Jurkat, Clone E6-1 (cell line): Measurements from ENCODE around the gene RNU6-7. TPM values are rescaled to one million over a fixed set of nuclear protein-coding genes. Genes with fewer than 3 reads are reported as not detected.
A peak's percentile ranks its signal among the peaks of the same experiment; 100 is the strongest.

Experiments
- DNase-seq: peaks from one replicate; pipeline ENCODE4 v3.0.0-alpha.2; 2011; ENCODE audit warnings: low read depth, low spot score
- H3K4me3 ChIP-seq: 2 replicates; pipeline ENCODE4 v1.5.1; 2011; ENCODE audit warnings: mild to moderate bottlenecking, low read length, control low read depth, moderate library complexity
- polyA plus RNA-seq: library from polyadenylated mRNA; unstranded; fragments of >200 nt; gene quantifications from one replicate; pipeline ENCODE4 v1.2.1, GENCODE V29; 2012; ENCODE audit warnings: missing spikeins; ENCODE audit not compliant: insufficient read length, insufficient read depth

Gene RNU6-7
- not detected for polyA plus RNA-seq

- peak within 1 kb of the TSS; percentile 68 for H3K4me3 ChIP-seq
- DNase-seq = peak; percentile 41
These were observed at the start of gene RNU6-7 for GRCh38 chr14:32201816-32202490. TSS of gene RNU6-7 (plus strand) at chr14:32202045.

DNA sequence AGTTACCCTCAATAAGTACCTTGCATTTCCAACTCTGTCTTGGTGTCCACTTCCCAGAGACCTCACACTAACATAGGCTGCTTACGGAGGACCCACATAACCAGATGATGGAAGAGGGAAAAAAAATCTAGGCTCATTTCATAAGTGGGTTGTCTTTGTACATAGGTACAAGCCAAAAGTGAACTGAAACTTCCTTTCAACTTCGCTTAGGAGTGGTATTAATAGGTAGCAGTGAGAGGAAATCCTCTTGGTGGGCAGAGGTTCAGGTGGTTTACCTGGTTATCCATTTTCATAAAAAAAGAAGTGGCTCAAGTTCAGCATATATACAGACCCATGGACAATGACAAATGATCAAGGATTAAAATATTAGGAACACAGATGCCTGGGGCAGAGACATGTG, 35.8 kb upstream of the RNU6-7 start:
- DNase-seq = no peak
- no peak overlapping the region for H3K4me3 ChIP-seq

DNA sequence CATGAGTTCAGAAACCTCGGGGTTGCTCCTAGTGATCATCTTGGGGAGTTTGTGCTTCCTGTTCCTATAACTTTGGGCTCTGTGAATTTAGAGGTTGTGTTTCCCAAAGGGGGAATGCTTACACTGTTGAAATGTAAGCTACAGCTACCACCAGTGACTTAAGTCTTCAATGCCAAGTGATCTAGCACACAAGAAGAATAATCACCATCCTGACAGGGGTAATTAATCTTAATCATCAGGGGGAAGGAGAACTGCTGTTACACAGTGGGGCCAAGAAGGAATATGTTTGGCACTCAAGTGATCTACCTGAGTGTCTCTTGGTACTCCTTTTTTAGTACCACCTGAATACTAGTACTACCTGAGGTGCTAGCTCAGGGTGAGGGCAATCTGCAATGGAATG, 34.9 kb upstream of the RNU6-7 start:
- H3K4me3 ChIP-seq = no peak overlapping the region
- DNase-seq = no peak

GRCh38 chr14:32167907-32168306, 33.9 kb upstream of the RNU6-7 start:
- DNase-seq = no peak
- H3K4me3 ChIP-seq = no peak overlapping the region

GRCh38 chr14:32169191-32169590, 32.7 kb upstream of the RNU6-7 start:
- no peak overlapping the region for H3K4me3 ChIP-seq
- peak; percentile 35 for DNase-seq

DNA sequence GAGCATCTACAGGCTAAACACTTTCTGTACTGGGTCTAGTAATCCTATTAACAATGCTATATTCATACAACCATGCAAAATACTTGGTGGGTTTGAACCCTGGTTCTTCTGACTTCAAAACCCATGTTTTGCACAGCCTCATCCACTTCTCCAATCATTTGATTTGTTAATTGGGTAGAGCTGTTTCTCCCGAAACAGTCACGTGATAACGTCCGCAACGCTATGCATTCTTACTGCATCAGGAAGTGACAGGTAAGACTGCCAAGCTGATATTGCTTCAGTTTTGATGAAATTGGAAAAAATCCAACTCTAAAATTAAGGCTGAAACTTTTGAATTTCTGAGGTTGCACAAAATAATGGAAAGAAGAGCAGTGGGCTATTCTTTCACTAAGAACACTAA, 30.4 kb upstream of the RNU6-7 start:
- DNase-seq = no peak
- H3K4me3 ChIP-seq = no peak overlapping the region

- DNase-seq = no peak
- H3K4me3 ChIP-seq = no peak overlapping the region
These were observed 18.4 kb upstream of the RNU6-7 start for GRCh38 chr14:32183151-32184058.

- no peak overlapping the region for H3K4me3 ChIP-seq
- no peak for DNase-seq
These were observed 16.7 kb upstream of the RNU6-7 start for GRCh38 chr14:32185097-32185496.

- no peak for DNase-seq
- no peak overlapping the region for H3K4me3 ChIP-seq
These were observed 15.6 kb upstream of the RNU6-7 start for GRCh38 chr14:32186248-32186647.

GRCh38 chr14:32189811-32190210, 12.0 kb upstream of the RNU6-7 start:
- H3K4me3 ChIP-seq = no peak overlapping the region
- DNase-seq = no peak

- DNase-seq = no peak
- no peak overlapping the region for H3K4me3 ChIP-seq
These were observed 11.2 kb upstream of the RNU6-7 start for GRCh38 chr14:32190673-32191072.

GRCh38 chr14:32192712-32193373, 9.0 kb upstream of the RNU6-7 start:
- no peak overlapping the region for H3K4me3 ChIP-seq
- DNase-seq = no peak

DNA sequence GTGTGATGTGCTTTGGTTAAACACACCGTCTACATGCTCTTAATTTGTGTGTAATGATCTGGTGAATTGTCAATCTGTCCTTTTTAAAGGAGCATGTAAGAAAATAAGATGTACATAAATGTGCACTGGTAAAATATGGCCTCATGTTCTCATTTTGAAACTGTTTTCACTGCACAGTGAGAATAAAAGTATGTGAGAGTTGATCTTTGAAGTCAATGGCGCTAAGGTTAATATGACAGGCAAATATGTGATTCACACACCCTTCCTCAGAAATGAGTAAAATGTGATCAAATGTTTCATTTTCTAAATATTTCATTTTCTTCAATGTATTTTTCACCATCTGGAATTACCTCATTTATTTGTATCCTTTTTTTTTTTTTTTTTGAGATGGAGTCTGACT, 8.3 kb upstream of the RNU6-7 start:
- no peak for DNase-seq
- no peak overlapping the region for H3K4me3 ChIP-seq

- DNase-seq = no peak
- H3K4me3 ChIP-seq = no peak overlapping the region
These were observed 6.2 kb upstream of the RNU6-7 start for GRCh38 chr14:32195636-32196035.

DNA sequence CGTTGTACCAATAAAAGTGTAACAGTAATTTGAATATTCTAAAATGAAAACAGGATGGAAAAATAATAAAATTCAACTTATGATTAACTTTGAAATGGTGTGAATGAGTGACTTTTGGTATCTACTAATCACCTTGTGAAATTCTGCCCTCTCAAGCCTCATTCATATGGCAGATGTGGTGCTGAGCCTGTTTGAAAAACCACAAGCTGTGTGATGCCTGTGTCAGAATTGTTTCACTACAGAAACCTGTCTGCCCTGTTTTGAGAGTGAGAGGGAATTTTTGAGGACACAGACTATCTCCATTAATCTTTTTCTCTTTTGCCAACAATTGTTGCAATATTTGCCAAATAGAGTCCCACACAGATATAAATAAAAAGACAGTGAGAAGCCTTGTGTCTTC, 3.9 kb upstream of the RNU6-7 start:
- no peak overlapping the region for H3K4me3 ChIP-seq
- DNase-seq = no peak

GRCh38 chr14:32200368-32201192, 1.3 kb upstream of the RNU6-7 start:
- peak overlapping the region; percentile 68 for H3K4me3 ChIP-seq
- DNase-seq = no peak

DNA sequence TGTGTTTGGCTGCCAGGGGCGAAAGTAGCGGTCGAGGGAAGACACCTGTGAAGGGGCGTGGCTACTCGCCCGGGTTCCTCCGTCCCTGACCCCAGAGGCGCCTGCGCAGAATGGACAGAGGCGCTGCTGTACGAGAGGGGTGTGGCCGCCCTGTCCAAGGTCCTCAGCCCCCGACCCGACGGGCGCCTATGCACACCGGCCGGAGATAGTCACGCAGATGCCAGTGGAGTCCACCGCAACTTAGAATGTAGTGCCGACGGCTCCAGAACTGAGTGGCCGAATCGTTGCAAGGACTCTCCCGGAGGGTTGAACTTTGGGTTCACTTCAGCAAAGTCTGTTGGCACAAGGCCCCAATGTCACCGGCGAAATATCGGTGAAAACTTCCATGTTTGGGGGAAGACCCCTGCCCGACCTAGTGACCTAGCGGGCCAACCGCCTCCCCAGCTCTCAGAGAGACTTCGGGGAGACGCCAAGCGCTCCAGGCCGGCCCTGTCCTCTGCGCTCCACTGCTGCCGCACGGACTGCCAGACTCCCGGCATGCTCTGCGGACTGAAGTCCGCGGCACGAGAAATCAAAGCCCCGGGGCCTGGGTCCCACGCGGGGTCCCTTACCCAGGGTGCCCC, 541 bp upstream of the RNU6-7 start:
- peak overlapping the region; percentile 68 for H3K4me3 ChIP-seq
- peak; percentile 37 for DNase-seq

GRCh38 chr14:32202491-32202997, 699 bp downstream of the RNU6-7 start:
- peak overlapping the region; percentile 68 for H3K4me3 ChIP-seq
- DNase-seq = peak; percentile 9
